Stomach (tissue), 4 donors: Measurements from ENCODE around the gene MSI2.

Experiments
- POLR2A ChIP-seq, 4 donors: fragments of 450-650 bp; IDR thresholded peaks; one replicate each; pipeline ENCODE4 v1.6.1; 2016; ENCODE audit warnings: antibody characterized with exemption in 4 of 4, control low read depth in 2 of 4, mild to moderate bottlenecking in 1 of 4, moderate library complexity in 1 of 4
- TF ChIP-seq, protein P1 (sequence below), 7 experiments: fragments of 450-650 bp in 4 of 7; fragments of 200-600 bp in 3 of 7; sonication (generic) in 3 of 7; IDR thresholded peaks; one replicate each; pipeline ENCODE4 v1.5.1; 2016 to 2019; ENCODE audit warnings: antibody characterized with exemption in 7 of 7, control low read depth in 2 of 7, mild to moderate bottlenecking in 1 of 7

DNA sequence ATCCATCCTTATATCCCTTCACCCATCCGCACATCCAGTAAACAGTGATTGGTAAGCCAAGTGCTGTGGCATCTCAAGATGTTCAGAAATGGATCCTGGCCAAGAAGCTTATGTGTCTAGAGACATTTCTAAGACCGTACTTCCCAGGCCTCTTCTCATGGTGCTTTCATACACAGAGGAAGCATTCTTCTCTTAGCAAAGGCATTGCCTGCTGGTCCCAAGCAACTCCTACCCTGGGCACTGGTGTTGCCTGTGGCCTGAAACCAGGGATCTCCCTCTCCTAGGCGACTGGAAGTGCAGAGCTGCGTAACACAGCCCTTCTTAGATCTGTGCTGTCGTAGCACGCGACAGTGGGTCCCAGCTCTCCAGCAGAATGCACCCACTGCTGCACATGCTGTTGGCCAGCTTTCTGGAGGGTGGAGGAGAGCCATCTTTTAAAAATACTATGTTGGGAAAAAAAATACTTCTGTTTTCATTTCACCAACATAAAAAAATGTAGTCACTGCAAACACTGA is 305.9 kb downstream of the MSI2 start:
- TF ChIP-seq, protein P1, sequence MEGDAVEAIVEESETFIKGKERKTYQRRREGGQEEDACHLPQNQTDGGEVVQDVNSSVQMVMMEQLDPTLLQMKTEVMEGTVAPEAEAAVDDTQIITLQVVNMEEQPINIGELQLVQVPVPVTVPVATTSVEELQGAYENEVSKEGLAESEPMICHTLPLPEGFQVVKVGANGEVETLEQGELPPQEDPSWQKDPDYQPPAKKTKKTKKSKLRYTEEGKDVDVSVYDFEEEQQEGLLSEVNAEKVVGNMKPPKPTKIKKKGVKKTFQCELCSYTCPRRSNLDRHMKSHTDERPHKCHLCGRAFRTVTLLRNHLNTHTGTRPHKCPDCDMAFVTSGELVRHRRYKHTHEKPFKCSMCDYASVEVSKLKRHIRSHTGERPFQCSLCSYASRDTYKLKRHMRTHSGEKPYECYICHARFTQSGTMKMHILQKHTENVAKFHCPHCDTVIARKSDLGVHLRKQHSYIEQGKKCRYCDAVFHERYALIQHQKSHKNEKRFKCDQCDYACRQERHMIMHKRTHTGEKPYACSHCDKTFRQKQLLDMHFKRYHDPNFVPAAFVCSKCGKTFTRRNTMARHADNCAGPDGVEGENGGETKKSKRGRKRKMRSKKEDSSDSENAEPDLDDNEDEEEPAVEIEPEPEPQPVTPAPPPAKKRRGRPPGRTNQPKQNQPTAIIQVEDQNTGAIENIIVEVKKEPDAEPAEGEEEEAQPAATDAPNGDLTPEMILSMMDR (IDR thresholded peaks at IDR 0.05), result no peak
- TF ChIP-seq POLR2A (IDR thresholded peaks at IDR 0.05), result no peak
